Colonic mucosa (tissue), 4 donors: ENCODE measurements around the gene YPEL5. TPM values are rescaled to one million over a fixed set of nuclear protein-coding genes. Genes with fewer than 3 reads are reported as not detected.

Source experiments
- DNase-seq: peaks from one replicate; pipeline ENCODE4 v3.0.0-alpha.2; 2020
- H3K27ac ChIP-seq: fragments of 200-600 bp; one replicate; pipeline ENCODE4 v1.8.0; 2021
- H3K27me3 ChIP-seq: fragments of 200-600 bp; one replicate; pipeline ENCODE4 v1.8.0; 2021
- H3K36me3 ChIP-seq: fragments of 200-600 bp; one replicate; pipeline ENCODE4 v1.8.0; 2021
- H3K4me1 ChIP-seq: fragments of 200-600 bp; one replicate; pipeline ENCODE4 v1.8.0; 2021; ENCODE audit warnings: mild to moderate bottlenecking
- H3K4me3 ChIP-seq: fragments of 200-600 bp; one replicate; pipeline ENCODE4 v1.8.0; 2021
- H3K9ac ChIP-seq, 2 donors: one replicate each; pipeline ENCODE4 v1.7.0; 2013; ENCODE audit warnings: control low read depth in 2 of 2, low read depth in 2 of 2, low read length in 2 of 2
- H3K9me3 ChIP-seq: fragments of 200-600 bp; one replicate; pipeline ENCODE4 v1.8.0; 2021
- CTCF ChIP-seq: fragments of 200-600 bp; IDR thresholded peaks from one replicate; pipeline ENCODE4 v1.8.0; 2022; ENCODE audit warnings: antibody characterized with exemption, mild to moderate bottlenecking
- intact Hi-C: fragments of 100-400 bp; cut with DNase I; formaldehyde crosslinking; loops from one replicate; pipeline ENCODE4 v1.14.1; 2022
- total RNA-seq, 2 donors: library from RNA; stranded (reverse); fragmentation: NEBNext Ultra II Directional in 1 of 2; extraction: Animal tissue kit (Norgen Biotek cat#: 25700) in 1 of 2; gene quantifications; one replicate each; pipeline ENCODE4 v1.2.1, GENCODE V29; 2021
- donor health status: healthy.
- donor health status: DM: no; HTN: no; CAD: no.
- donor health status: DM: no; HTN: no; CAD: no.

The YPEL5 gene
- total RNA-seq, 2 donors from 2014 or later: 26.7 to 78.7 TPM

- Histone ChIP-seq H3K9me3 (no peaks in the 10 kb centered on the region), H3K9ac (no peak overlapping the region), H3K27me3 (no peaks in the 10 kb centered on the region), H3K36me3 (no peaks in the 10 kb centered on the region), H3K4me3 (no peak overlapping the region), H3K27ac (no peak overlapping the region), H3K4me1 (no peaks in the 10 kb centered on the region)
- TF ChIP-seq CTCF: no peak
- intact Hi-C loops: no loop called here
- DNase-seq: no peak
These were observed 45.0 kb downstream of the YPEL5 start for GRCh38 chr2:30191819-30192271.

DNA sequence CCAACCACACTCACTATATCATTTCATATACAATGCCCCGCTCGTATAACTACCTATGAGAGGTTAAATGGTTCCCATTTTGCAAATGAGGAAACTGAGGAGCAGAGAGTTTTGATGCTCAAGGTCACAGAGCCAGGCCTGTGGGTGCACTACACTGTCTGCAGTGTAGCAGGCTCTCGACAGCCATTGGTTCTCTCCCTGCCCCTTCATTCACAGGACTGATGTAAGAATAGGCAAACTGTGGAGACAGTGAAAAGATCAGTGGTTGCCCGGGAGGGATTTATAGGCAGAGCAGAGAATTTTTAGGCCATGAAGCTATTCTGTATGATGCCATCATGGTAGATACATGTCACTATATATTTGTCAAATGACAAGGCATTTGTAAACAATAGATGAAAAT lies 45.5 kb downstream of the YPEL5 start:
- DNase-seq: no peak
- TF ChIP-seq CTCF: no peak
- intact Hi-C loops: no loop called here
- no peaks in the 10 kb centered on the region for H3K9me3 ChIP-seq
- no peak overlapping the region for H3K27ac ChIP-seq
- H3K27me3 ChIP-seq: no peaks in the 10 kb centered on the region
- H3K9ac ChIP-seq: no peak overlapping the region
- H3K36me3 ChIP-seq: no peaks in the 10 kb centered on the region
- no peak overlapping the region for H3K4me3 ChIP-seq
- no peaks in the 10 kb centered on the region for H3K4me1 ChIP-seq

GRCh38 chr2:30193104-30193681 lies 46.4 kb downstream of the YPEL5 start:
- no peak overlapping the region for H3K27ac ChIP-seq
- no peaks in the 10 kb centered on the region for H3K9me3 ChIP-seq
- H3K27me3 ChIP-seq: no peaks in the 10 kb centered on the region
- TF ChIP-seq CTCF: no peak
- no peak overlapping the region for H3K4me3 ChIP-seq
- H3K9ac ChIP-seq: no peak overlapping the region
- no peaks in the 10 kb centered on the region for H3K4me1 ChIP-seq
- H3K36me3 ChIP-seq: no peaks in the 10 kb centered on the region
- intact Hi-C loops: no loop called here
- DNase-seq: no peak

GRCh38 chr2:30194421-30194820 lies 47.6 kb downstream of the YPEL5 start:
- no peak overlapping the region for H3K9ac ChIP-seq
- intact Hi-C loops: no loop called here
- TF ChIP-seq CTCF: no peak
- no peak overlapping the region for H3K4me3 ChIP-seq
- no peaks in the 10 kb centered on the region for H3K4me1 ChIP-seq
- H3K9me3 ChIP-seq: no peaks in the 10 kb centered on the region
- H3K27ac ChIP-seq: no peak overlapping the region
- no peaks in the 10 kb centered on the region for H3K27me3 ChIP-seq
- H3K36me3 ChIP-seq: no peaks in the 10 kb centered on the region
- DNase-seq: no peak

DNA sequence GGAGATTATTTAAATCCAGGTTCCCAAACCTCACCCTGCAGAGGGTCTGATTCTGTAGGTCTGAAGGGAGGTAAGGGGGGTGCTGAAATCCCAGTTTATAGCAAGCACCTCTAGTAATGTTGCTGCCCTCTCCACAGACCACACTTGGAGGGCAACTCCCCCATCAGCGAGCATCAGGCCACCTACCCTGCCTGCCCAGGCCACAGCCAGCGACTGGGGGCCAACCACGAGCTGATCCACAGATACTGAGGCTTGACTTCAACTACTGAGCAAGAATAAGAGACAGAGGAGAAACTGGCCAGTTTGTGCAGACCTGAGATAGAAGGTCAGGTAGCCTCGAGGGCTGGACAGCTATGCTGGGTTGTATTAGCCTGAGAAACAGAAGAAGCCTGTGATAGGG lies 48.2 kb downstream of the YPEL5 start:
- Histone ChIP-seq H3K9ac (no peak overlapping the region), H3K27me3 (no peaks in the 10 kb centered on the region), H3K9me3 (no peaks in the 10 kb centered on the region), H3K27ac (no peak overlapping the region), H3K4me3 (no peak overlapping the region), H3K36me3 (no peaks in the 10 kb centered on the region), H3K4me1 (no peaks in the 10 kb centered on the region)
- DNase-seq: no peak
- TF ChIP-seq CTCF: no peak
- intact Hi-C loops: no loop called here
